Subcutaneous adipose tissue (tissue), 4 donors: ENCODE results near the gene PCSK9. TPM values are rescaled to one million over a fixed set of nuclear protein-coding genes. Genes with fewer than 3 reads are reported as not detected.

Experiments
- CTCF ChIP-seq: fragments of 450-650 bp; IDR thresholded peaks from one replicate; pipeline ENCODE4 v1.5.1; 2016; ENCODE audit warnings: low read depth, mild to moderate bottlenecking, control low read depth, antibody characterized with exemption, moderate library complexity
- total RNA-seq, 4 donors: library from RNA; depleted of rRNA; stranded (reverse); fragments of >200 nt; gene quantifications; one replicate each; pipeline ENCODE4 v1.1.0, GENCODE V29; 2016

Gene PCSK9
- total RNA-seq, 4 donors from 2014 or later: not detected

DNA sequence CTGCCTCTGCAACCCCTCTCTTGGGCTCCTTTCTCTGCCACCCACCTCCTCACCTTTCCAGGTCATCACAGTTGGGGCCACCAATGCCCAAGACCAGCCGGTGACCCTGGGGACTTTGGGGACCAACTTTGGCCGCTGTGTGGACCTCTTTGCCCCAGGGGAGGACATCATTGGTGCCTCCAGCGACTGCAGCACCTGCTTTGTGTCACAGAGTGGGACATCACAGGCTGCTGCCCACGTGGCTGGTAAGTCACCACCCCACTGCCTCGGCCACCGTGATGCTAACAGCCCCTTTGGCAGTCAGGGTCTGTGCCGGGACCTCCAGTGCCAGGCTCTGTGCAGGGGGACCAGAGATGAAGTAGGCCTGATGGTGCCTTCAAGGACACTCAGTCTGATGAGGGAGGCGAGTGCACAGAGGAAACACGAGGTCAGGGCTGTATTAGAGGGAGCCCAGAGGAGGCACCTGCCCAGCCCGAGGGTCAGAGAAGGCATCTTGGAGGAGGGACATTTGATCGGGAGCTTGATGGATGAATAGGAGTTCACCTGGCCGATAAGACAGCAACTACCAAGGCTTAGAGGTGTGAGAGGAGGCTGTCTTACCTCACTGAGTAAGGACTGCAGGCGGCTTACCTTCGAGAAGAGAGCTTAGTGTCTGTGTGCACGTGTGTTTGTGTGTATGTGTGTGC, 18.1 kb downstream of the PCSK9 start:
- TF ChIP-seq CTCF: no peak

GRCh38 chr1:55057956-55058298, 18.6 kb downstream of the PCSK9 start:
- no peak for TF ChIP-seq CTCF

GRCh38 chr1:55059302-55060132, 20.2 kb downstream of the PCSK9 start:
- no peak for TF ChIP-seq CTCF

- TF ChIP-seq CTCF: no peak
These were observed 21.0 kb downstream of the PCSK9 start for GRCh38 chr1:55060133-55060999.

- TF ChIP-seq CTCF: no peak
These were observed 21.8 kb downstream of the PCSK9 start for GRCh38 chr1:55061000-55061705.

DNA sequence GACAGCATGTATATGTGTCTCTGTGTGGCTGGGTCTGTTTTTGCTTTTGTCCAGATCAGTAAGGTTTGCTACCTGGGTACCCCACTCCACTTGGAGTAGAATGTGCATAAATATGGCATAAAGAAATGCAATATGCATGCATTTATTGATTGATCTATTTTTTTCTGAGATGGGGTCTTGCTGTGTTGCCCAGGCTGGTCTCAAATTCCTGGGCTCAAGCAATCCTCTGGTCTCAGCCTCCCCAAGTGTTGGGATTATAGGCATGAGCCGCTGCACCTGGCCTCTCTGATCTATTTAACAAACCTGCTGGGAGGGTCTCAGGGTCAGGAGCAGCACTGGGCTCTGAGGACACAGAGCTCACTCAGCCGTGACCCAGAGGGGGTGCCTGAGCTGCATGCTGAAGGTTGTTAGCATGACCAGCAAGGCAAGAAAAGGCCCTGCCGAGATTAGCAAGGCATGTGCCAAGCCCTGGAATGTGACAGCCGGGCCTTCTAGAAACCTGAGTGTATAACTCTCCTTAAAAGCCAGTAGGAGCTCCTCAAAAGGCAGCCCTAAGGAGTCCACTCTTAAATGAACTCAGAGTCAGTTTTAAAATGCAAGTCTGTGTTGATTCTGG, 22.5 kb downstream of the PCSK9 start:
- TF ChIP-seq CTCF: no peak
